ENCODE data around the gene CUBN.

The CUBN gene

DNA sequence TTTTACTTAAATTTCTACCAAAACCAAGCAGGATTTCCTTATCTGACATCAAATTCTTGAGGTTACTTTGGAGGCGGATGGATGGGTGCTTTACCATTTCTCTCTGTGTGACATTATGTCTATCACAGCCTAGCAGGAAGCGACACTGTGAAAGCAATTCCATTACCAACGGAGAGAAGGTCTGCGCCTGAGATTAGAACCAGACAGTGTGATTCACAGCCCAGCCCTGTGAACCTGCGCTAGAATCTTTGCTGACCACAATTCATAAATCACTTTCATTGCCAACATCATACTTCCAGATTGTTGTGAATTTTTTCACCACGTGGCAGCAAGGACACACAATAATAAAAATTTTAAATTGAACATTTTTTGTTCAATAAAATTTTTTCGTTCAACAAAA lies 126.5 kb downstream of the CUBN start:
- DNase-seq (ENCODE audit: low read depth in 1 of 2, low spot score in 1 of 2): no peak
- Histone ChIP-seq H3K27me3 (ENCODE audit: insufficient read depth, poor library complexity, severe bottlenecking) (no peaks in the 10 kb centered on the region), H3K27ac (replicated peaks) (no peak overlapping the region), H3K4me3 (replicated peaks; ENCODE audit: insufficient read depth, low read length) (no peak overlapping the region)
- TF ChIP-seq, protein P1, sequence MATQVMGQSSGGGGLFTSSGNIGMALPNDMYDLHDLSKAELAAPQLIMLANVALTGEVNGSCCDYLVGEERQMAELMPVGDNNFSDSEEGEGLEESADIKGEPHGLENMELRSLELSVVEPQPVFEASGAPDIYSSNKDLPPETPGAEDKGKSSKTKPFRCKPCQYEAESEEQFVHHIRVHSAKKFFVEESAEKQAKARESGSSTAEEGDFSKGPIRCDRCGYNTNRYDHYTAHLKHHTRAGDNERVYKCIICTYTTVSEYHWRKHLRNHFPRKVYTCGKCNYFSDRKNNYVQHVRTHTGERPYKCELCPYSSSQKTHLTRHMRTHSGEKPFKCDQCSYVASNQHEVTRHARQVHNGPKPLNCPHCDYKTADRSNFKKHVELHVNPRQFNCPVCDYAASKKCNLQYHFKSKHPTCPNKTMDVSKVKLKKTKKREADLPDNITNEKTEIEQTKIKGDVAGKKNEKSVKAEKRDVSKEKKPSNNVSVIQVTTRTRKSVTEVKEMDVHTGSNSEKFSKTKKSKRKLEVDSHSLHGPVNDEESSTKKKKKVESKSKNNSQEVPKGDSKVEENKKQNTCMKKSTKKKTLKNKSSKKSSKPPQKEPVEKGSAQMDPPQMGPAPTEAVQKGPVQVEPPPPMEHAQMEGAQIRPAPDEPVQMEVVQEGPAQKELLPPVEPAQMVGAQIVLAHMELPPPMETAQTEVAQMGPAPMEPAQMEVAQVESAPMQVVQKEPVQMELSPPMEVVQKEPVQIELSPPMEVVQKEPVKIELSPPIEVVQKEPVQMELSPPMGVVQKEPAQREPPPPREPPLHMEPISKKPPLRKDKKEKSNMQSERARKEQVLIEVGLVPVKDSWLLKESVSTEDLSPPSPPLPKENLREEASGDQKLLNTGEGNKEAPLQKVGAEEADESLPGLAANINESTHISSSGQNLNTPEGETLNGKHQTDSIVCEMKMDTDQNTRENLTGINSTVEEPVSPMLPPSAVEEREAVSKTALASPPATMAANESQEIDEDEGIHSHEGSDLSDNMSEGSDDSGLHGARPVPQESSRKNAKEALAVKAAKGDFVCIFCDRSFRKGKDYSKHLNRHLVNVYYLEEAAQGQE (IDR thresholded peaks at IDR 0.05; ENCODE audit: insufficient replicate concordance, low read depth): no peak
- no peak for TF ChIP-seq SPI1 (IDR thresholded peaks at IDR 0.05; ENCODE audit: borderline replicate concordance, low read depth)
- TF ChIP-seq, protein P2, sequence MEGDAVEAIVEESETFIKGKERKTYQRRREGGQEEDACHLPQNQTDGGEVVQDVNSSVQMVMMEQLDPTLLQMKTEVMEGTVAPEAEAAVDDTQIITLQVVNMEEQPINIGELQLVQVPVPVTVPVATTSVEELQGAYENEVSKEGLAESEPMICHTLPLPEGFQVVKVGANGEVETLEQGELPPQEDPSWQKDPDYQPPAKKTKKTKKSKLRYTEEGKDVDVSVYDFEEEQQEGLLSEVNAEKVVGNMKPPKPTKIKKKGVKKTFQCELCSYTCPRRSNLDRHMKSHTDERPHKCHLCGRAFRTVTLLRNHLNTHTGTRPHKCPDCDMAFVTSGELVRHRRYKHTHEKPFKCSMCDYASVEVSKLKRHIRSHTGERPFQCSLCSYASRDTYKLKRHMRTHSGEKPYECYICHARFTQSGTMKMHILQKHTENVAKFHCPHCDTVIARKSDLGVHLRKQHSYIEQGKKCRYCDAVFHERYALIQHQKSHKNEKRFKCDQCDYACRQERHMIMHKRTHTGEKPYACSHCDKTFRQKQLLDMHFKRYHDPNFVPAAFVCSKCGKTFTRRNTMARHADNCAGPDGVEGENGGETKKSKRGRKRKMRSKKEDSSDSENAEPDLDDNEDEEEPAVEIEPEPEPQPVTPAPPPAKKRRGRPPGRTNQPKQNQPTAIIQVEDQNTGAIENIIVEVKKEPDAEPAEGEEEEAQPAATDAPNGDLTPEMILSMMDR (IDR thresholded peaks at IDR 0.05; ENCODE audit: insufficient read depth, low read length): no peak
- no peak for TF ChIP-seq POLR2AphosphoS5 (IDR thresholded peaks at IDR 0.05; ENCODE audit: low read depth)
- TF ChIP-seq GABPA (IDR thresholded peaks at IDR 0.05; ENCODE audit: low read depth): no peak

DNA sequence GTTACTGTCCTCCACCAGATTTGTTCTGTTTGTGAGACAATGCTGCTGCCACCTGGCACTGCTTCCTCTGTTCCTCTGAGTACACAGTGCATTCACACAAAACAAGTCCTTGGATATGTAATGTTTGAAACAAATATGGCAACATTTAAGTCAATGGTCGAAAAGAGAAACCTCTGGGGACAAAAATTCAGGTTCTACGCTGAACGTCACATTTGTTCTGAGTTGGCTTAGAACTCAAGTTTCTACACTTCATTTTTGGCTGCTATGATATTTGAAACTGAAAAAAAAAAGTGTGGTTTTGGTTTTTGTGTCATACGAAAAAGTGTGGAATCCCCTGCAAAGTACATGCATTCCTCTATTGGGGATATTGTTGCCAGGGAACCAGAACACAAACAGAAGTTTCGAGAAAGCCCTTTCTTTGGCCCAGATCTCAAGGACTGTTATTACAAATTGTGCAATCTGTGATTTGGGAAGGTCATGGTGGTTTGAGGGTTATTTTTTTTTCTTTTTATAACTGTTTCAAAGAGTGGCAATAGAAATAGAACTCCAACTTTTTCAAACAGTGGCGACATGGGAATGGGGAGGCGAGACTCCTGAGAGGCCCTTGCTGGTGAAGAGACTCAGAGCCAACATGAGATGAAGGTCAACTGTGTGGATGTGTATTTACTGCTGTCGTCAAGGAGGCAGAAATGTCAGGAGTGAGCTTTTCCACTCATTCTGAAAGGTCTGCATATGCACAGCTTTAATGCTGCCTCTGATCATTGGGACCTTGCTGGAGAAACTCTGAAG lies 127.5 kb downstream of the CUBN start:
- Histone ChIP-seq H3K27ac (replicated peaks) (no peak overlapping the region), H3K27me3 (ENCODE audit: insufficient read depth, poor library complexity, severe bottlenecking) (no peaks in the 10 kb centered on the region), H3K4me3 (replicated peaks; ENCODE audit: insufficient read depth, low read length) (no peak overlapping the region)
- TF ChIP-seq, protein P1 (IDR thresholded peaks at IDR 0.05; ENCODE audit: insufficient replicate concordance, low read depth): no peak
- TF ChIP-seq, protein P2 (IDR thresholded peaks at IDR 0.05; ENCODE audit: insufficient read depth, low read length): no peak
- no peak for TF ChIP-seq GABPA (IDR thresholded peaks at IDR 0.05; ENCODE audit: low read depth)
- no peak for TF ChIP-seq SPI1 (IDR thresholded peaks at IDR 0.05; ENCODE audit: borderline replicate concordance, low read depth)
- TF ChIP-seq POLR2AphosphoS5 (IDR thresholded peaks at IDR 0.05; ENCODE audit: low read depth): no peak
- DNase-seq (ENCODE audit: low read depth in 1 of 2, low spot score in 1 of 2): no peak

DNA sequence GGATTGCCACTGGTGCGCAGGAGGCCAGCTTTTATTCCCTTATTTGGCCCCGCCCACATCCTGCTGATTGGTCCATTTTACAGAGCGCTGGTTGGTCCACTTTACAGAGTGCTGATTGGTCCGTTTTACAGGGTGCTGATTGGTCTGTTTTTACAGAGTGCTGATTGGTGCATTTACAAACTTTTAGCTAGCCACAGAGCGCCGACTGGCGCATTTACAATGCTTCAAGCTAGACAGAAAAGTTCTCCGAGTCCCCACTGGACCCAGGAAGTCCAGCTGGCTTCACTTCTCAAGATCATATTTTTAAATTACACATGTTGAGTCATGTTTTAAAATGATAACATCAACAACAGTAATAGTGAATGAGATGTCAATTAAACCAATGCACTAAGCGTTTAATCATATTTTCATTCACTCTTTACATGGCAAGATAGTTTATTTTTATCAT lies 128.3 kb downstream of the CUBN start:
- no peak overlapping the region for H3K27ac ChIP-seq (replicated peaks)
- no peak overlapping the region for H3K4me3 ChIP-seq (replicated peaks; ENCODE audit: insufficient read depth, low read length)
- no peak for DNase-seq (ENCODE audit: low read depth in 1 of 2, low spot score in 1 of 2)
- H3K27me3 ChIP-seq (ENCODE audit: insufficient read depth, poor library complexity, severe bottlenecking): no peaks in the 10 kb centered on the region
- TF ChIP-seq GABPA (IDR thresholded peaks at IDR 0.05; ENCODE audit: low read depth) (no peak), SPI1 (IDR thresholded peaks at IDR 0.05; ENCODE audit: borderline replicate concordance, low read depth) (no peak), POLR2AphosphoS5 (IDR thresholded peaks at IDR 0.05; ENCODE audit: low read depth) (no peak)
- TF ChIP-seq, protein P1 (IDR thresholded peaks at IDR 0.05; ENCODE audit: insufficient replicate concordance, low read depth): no peak
- TF ChIP-seq, protein P2 (IDR thresholded peaks at IDR 0.05; ENCODE audit: insufficient read depth, low read length): no peak
